T-helper 1 cell (primary cell): ENCODE results near the gene TEX19.
"Not testable (repeated sequence)": the region's sequence is repeated elsewhere in the genome, so short reads cannot be mapped to it uniquely, and the experiment has no call there.

ENCODE experiments used
- DNase-seq, 5 donors: peaks; one replicate each; pipeline ENCODE4 v3.0.0-alpha.2; 2012 to 2020

The TEX19 gene

GRCh38 chr17:82356845-82357355 lies 2.1 kb upstream of the TEX19 start:
- DNase-seq, result no peak

- DNase-seq, result no peak
These were observed 1.7 kb upstream of the TEX19 start for GRCh38 chr17:82357394-82357793.

- not testable (repeated sequence) for DNase-seq
These were observed 516 bp downstream of the TEX19 start for GRCh38 chr17:82359451-82360074.

- no peak for DNase-seq
These were observed 3.0 kb downstream of the TEX19 start for GRCh38 chr17:82361885-82362633.

GRCh38 chr17:82365606-82366295 lies 6.7 kb downstream of the TEX19 start:
- DNase-seq, result no peak

DNA sequence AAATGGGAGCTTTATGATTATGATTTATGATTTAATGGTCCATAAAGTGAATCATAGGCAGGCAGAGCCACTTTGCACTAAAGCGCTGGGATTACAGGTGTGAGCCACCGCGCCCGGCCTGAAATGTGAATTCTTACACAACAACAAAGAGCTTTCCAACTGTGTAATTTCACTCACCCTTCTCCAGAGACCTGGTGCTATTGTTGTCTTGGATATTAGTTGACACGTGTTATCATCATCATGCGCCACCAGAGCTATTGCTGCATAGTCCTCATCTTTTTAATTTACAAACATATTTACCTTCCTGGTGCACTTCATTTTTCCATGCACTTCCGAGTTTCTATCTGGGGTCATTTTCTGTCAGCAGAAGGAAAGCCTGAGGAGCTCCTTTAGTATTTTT lies 7.7 kb downstream of the TEX19 start:
- DNase-seq, result no peak

DNA sequence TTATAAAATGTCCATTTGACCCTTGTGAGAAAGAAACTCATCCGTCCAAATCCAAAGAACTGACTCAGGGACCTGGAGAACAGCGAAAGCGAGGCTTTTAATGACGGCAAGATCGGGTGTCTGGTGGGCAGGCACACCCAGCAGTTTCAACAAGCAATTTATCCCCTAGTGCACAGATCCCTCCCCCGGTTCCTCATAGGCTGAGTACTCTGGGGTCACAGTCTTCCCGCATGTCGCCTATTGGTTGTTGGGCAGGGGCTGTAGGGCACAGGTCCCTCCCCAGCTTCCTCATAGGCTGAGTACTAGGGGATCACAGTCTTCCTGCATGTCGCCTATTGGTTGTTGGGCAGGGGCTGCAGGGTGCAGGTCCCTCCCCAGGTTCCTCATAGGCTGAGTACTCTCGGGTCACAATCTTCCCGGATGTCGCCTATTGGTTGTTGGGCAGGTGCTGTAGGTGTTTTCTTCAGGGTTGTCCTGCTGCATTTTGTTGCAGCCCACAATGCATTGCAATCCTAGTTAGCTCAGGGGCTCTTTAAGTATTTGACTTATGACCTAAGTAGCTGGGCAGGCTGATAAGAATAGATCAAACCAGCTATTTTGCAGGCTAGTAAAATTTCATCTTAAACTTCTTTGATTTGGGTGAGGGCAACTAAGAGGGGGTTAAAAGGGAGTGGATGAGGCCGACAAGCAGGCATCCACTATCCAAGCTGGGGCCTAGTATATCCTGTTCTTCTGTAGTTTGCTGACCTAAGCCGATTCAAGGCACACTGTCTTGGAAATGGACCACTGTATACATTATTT lies 8.9 kb downstream of the TEX19 start:
- DNase-seq, result no peak

GRCh38 chr17:82369211-82369610 lies 10.2 kb downstream of the TEX19 start:
- DNase-seq, result no peak

- peak in 1 of 5 donors; percentile 45 for DNase-seq
These were observed 11.7 kb downstream of the TEX19 start for GRCh38 chr17:82370471-82371332.

DNA sequence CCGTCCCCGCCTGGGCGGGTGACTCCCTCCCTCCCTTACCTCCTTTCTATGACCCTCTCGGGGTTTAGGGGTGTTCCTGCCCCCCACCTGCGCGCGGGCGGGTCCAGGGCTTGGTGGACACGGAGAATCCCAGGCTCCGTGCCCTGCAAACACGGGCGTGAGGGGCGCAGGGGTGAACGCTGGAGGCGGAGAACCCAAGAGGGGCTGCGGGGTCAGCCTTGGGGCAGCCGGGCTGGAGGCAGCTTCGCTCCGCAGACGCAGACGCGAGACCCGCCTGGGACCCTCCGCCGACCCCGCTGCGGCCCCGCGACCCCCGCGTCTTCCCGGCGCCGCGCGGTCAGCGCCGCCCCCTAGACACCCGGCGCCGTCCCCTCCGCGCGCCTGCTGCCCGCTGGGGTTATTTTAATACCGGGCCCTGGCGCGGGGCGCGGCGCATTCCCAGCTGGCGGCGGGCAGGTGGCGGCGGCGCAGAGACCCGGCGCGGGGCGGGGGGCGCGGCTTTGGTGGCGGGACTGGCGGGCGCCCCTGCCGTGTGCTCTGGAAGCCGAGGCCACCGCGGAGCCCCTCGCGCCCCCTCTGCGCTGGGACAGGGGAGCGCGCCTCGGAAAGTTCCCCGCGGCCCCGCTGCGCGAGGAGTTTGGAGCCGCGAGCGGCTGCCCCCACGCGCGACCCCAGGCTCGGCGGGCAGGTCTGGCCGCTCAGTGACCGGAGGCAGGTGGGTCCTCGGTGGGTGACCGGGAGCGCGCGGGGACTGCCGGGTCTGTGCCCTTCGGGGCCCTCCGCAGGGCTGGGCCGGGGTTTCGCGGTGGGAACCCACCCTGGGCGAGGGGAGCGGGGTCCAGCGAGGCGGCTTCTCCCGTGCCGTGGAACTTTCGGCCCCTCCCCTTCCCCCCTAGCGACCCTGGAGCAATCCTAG lies 12.5 kb downstream of the TEX19 start, which contains the start of gene UTS2R:
Gene UTS2R (plus strand): TSS at position 433 of the 916 bp plus-strand sequence. CDS start 2,560 bp downstream, outside the sequence.
- no peak for DNase-seq

DNA sequence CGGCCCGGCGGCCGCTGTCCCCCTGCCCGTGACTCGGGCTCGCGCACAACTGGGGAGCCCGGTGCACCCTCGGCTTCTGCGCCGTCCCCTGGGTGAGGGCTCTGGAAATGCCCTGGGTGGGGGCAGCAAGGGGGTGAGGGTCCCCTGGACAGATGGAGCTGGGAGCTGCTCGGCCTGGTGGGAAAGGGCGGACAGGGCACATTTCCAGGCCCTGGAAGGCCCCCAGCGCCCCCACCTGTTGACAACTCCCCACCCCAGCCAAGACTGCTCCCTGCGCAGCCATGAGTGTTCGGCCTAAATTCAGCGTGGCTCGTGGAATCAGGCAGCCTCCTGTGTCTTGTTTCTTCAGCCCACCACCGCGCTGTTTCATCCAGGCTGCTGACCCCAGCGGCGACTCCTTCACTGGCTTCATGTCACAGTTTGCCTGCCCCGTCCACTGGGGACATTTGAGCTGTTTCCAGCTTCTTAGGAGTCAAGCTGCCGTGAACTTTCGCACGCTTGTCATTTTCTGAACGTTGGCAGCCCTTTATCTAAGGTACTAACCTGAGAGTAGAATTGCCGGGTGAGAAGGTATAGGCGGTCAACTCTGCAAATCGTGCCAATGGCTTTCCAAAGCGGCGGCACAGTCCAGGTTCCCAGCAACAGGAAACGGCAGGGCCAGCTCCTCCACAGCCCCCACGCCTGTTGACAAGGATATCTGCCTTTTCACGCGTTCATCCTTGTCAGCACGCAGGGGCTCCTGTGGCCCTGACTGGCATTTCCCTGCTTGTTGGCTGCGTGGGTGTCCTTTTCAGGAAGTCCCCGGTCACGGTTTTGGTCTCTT lies 13.4 kb downstream of the TEX19 start:
- DNase-seq, result no peak

GRCh38 chr17:82373072-82373452 lies 14.0 kb downstream of the TEX19 start:
- not testable (repeated sequence) for DNase-seq

DNA sequence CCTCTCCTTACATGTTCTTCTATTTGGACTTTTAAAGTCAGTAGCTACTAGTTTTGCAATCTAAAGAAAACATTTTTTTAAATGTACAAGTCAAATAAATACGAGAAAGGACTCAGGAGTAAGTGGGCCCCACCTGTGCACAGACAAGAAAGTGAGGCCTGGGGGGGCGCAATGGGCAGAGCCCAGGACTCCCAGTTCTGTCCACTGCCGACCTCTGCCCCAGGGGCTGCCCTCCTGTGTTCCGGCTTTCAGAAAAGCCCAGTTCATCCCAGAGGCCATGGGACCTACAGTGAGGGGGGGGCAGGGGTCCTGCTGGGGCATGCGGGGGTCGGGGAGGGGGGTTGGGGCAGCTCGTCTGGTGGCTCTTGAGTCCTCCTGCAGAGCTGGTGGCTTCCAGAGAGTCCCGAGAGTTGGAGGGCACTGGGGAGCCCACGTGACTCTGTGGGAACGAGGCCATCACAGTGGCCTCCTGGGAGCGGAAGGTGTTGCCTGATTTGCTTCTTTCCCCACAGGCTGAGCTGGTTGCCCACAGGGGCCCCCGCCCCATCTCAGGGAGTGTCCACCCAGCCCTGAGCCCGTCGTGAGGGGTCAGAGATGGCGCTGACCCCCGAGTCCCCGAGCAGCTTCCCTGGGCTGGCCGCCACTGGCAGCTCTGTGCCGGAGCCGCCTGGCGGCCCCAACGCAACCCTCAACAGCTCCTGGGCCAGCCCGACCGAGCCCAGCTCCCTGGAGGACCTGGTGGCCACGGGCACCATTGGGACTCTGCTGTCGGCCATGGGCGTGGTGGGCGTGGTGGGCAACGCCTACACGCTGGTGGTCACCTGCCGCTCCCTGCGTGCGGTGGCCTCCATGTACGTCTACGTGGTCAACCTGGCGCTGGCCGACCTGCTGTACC lies 14.9 kb downstream of the TEX19 start:
- no peak for DNase-seq

- no peak for DNase-seq
These were observed 15.7 kb downstream of the TEX19 start for GRCh38 chr17:82374626-82375331.

DNA sequence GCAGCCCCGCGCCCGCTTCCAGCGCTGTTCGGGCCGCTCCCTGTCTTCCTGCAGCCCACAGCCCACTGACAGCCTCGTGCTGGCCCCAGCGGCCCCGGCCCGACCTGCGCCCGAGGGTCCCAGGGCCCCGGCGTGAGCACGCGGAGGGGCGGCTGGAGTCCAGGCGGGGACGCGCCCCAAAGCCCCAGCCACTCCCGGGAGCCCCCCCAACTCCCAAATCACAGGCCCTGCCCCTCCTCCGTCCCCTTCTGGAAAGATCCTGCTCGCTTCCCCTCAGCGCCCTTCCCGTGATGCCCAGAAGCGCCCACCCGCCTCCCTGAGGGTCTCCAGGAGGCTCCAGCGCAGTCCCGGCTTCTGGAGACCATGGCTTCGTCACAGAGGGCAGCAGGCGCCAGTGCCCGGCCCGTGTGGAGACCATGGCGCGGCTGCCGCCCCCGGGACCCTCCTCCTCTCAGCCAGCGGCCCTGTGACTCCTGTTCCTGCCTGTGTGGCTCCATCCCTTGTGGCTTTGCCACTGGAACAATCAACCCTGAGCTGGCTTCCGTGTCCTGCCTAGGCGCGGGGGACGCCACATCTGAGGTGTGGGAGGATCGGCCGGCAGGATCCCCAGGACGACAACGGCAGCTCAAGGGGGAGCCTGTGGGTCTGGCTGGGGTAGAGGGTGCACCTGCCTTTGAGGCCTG lies 16.5 kb downstream of the TEX19 start:
- DNase-seq, result no peak

GRCh38 chr17:82376042-82376730 lies 17.1 kb downstream of the TEX19 start:
- DNase-seq, result peak in 1 of 5 donors; percentile 11

- DNase-seq, result not testable (repeated sequence)
These were observed 18.2 kb downstream of the TEX19 start for GRCh38 chr17:82377294-82377693.
